GM21529 (cell line): ENCODE data around the gene FAF1.
"Not testable (repeated sequence)": the region's sequence is repeated elsewhere in the genome, so short reads cannot be mapped to it uniquely, and the experiment has no call there.

ENCODE experiments used
- ATAC-seq: cut with Tn5 transposase; IDR thresholded peaks from one replicate; pipeline ENCODE4 v1.9.1; 2021; ENCODE audit not compliant: unreplicated experiment

FAF1 gene

GRCh38 chr1:50853325-50853724 lies 106.7 kb downstream of the FAF1 start:
- no peak for ATAC-seq

- no peak for ATAC-seq
Observed at GRCh38 chr1:50852889-50853288, 107.2 kb downstream of the FAF1 start.

GRCh38 chr1:50851466-50851865 lies 108.6 kb downstream of the FAF1 start:
- no peak for ATAC-seq

GRCh38 chr1:50851034-50851433 lies 109.0 kb downstream of the FAF1 start:
- no peak for ATAC-seq

- ATAC-seq, result no peak
Observed at GRCh38 chr1:50847303-50847702, 112.8 kb downstream of the FAF1 start.

- no peak for ATAC-seq
Observed at GRCh38 chr1:50846224-50846839, 113.7 kb downstream of the FAF1 start.

GRCh38 chr1:50841791-50842387 lies 118.2 kb downstream of the FAF1 start:
- ATAC-seq, result peak; percentile 61

GRCh38 chr1:50836117-50836516 lies 124.0 kb downstream of the FAF1 start:
- ATAC-seq, result no peak

- ATAC-seq, result no peak
Observed at GRCh38 chr1:50833216-50833615, 126.9 kb downstream of the FAF1 start.

- ATAC-seq, result no peak
Observed at GRCh38 chr1:50832167-50832566, 127.9 kb downstream of the FAF1 start.

- no peak for ATAC-seq
Observed at GRCh38 chr1:50831300-50832061, 128.6 kb downstream of the FAF1 start.

- ATAC-seq, result no peak
Observed at GRCh38 chr1:50830621-50831020, 129.4 kb downstream of the FAF1 start.

- no peak for ATAC-seq
Observed at GRCh38 chr1:50829014-50829958, 130.8 kb downstream of the FAF1 start.

GRCh38 chr1:50827546-50827945 lies 132.5 kb downstream of the FAF1 start:
- no peak for ATAC-seq

GRCh38 chr1:50826792-50827191 lies 133.3 kb downstream of the FAF1 start:
- ATAC-seq, result not testable (repeated sequence)

GRCh38 chr1:50822035-50822776 lies 137.9 kb downstream of the FAF1 start:
- no peak for ATAC-seq

GRCh38 chr1:50820545-50820944 lies 139.5 kb downstream of the FAF1 start:
- no peak for ATAC-seq

- no peak for ATAC-seq
Observed at GRCh38 chr1:50812346-50812745, 147.7 kb downstream of the FAF1 start.

GRCh38 chr1:50808296-50808695 lies 151.8 kb downstream of the FAF1 start:
- ATAC-seq, result no peak

- ATAC-seq, result no peak
Observed at GRCh38 chr1:50796272-50796671, 163.8 kb downstream of the FAF1 start.
